ENCODE results near the gene NCOA1.
"Not testable (repeated sequence)": the region's sequence is repeated elsewhere in the genome, so short reads cannot be mapped to it uniquely, and the experiment has no call there.

NCOA1 gene

GRCh38 chr2:24797644-24798043 is 306.6 kb downstream of the NCOA1 start:
- DNase-seq (ENCODE audit: extremely low spot score): no peak
- CTCF ChIA-PET: no interaction called here
- TF ChIP-seq SUZ12 (IDR thresholded peaks at IDR 0.05) (no peak), FOXM1 (IDR thresholded peaks at IDR 0.05; ENCODE audit: borderline replicate concordance) (no peak)
- POLR2A ChIA-PET: no interaction called here

GRCh38 chr2:24800487-24800886 is 309.4 kb downstream of the NCOA1 start:
- CTCF ChIA-PET; POLR2A ChIA-PET; DNase-seq (ENCODE audit: extremely low spot score): not testable (repeated sequence)

- DNase-seq (ENCODE audit: extremely low spot score); POLR2A ChIA-PET; CTCF ChIA-PET: not testable (repeated sequence)
Measured at GRCh38 chr2:24805811-24806660, 315.0 kb downstream of the NCOA1 start.

GRCh38 chr2:24806661-24807036 is 315.6 kb downstream of the NCOA1 start:
- TF ChIP-seq HDGF (IDR thresholded peaks at IDR 0.05; ENCODE audit: borderline replicate concordance): no peak
- no peak for TF ChIP-seq ARNT (IDR thresholded peaks at IDR 0.05)
- TF ChIP-seq FOXK2 (IDR thresholded peaks at IDR 0.05): no peak
- no peak for TF ChIP-seq SUZ12 (IDR thresholded peaks at IDR 0.05)
- TF ChIP-seq FOXM1 (IDR thresholded peaks at IDR 0.05; ENCODE audit: borderline replicate concordance): no peak
- no peak for TF ChIP-seq PKNOX1 (IDR thresholded peaks at IDR 0.05)
- TF ChIP-seq BHLHE40 (IDR thresholded peaks at IDR 0.05; ENCODE audit: borderline replicate concordance): no peak
- no peak for TF ChIP-seq L3MBTL2 (conservative IDR thresholded peaks at IDR 0.05)
- no peak for TF ChIP-seq ZNF384 (IDR thresholded peaks at IDR 0.05)
- no peak for TF ChIP-seq FOXA1 (IDR thresholded peaks at IDR 0.05)
- no peak for TF ChIP-seq TARDBP (IDR thresholded peaks at IDR 0.05)
- TF ChIP-seq ELF4 (IDR thresholded peaks at IDR 0.05): no peak
- no peak for TF ChIP-seq CTBP1 (IDR thresholded peaks at IDR 0.05; ENCODE audit: borderline replicate concordance)
- CTCF ChIA-PET: no interaction called here
- POLR2A ChIA-PET: no interaction called here
- no peak for DNase-seq (ENCODE audit: extremely low spot score)

- ChIA-PET CTCF (interaction anchor here (0.7 kb wide), 1 partner anchor 10 kb away, joined by 4 read pairs; no protein-coding TSS in a partner anchor), POLR2A (no interaction called here)
- TF ChIP-seq SP1 (IDR thresholded peaks at IDR 0.05) (no peak), PKNOX1 (IDR thresholded peaks at IDR 0.05) (no peak), TARDBP (IDR thresholded peaks at IDR 0.05) (no peak), CTBP1 (IDR thresholded peaks at IDR 0.05; ENCODE audit: borderline replicate concordance) (no peak), FOXK2 (IDR thresholded peaks at IDR 0.05) (no peak), BHLHE40 (IDR thresholded peaks at IDR 0.05; ENCODE audit: borderline replicate concordance) (no peak), HDGF (IDR thresholded peaks at IDR 0.05; ENCODE audit: borderline replicate concordance) (no peak), NFRKB (IDR thresholded peaks at IDR 0.05) (no peak)
- DNase-seq (ENCODE audit: extremely low spot score): no peak
Measured at GRCh38 chr2:24809316-24810007, 318.4 kb downstream of the NCOA1 start.

- no peak for DNase-seq (ENCODE audit: extremely low spot score)
- ChIA-PET CTCF (no interaction called here), POLR2A (interaction anchor here (1.2 kb wide), 2 partner anchors 21 to 392 kb away, joined by 3 read pairs; partner anchors contain the start of genes CENPO and PTRHD1)
- TF ChIP-seq TARDBP (IDR thresholded peaks at IDR 0.05) (no peak), SUZ12 (IDR thresholded peaks at IDR 0.05) (no peak), SP1 (IDR thresholded peaks at IDR 0.05) (no peak), FOXM1 (IDR thresholded peaks at IDR 0.05; ENCODE audit: borderline replicate concordance) (no peak), BHLHE40 (IDR thresholded peaks at IDR 0.05; ENCODE audit: borderline replicate concordance) (no peak), CTBP1 (IDR thresholded peaks at IDR 0.05; ENCODE audit: borderline replicate concordance) (no peak), ELF4 (IDR thresholded peaks at IDR 0.05) (no peak), L3MBTL2 (conservative IDR thresholded peaks at IDR 0.05) (no peak), FOXA1 (IDR thresholded peaks at IDR 0.05) (no peak), FOXK2 (IDR thresholded peaks at IDR 0.05) (no peak), NFRKB (IDR thresholded peaks at IDR 0.05) (no peak), ZNF384 (IDR thresholded peaks at IDR 0.05) (no peak), ARNT (IDR thresholded peaks at IDR 0.05) (no peak), PKNOX1 (IDR thresholded peaks at IDR 0.05) (no peak), LEF1 (IDR thresholded peaks at IDR 0.05; ENCODE audit: borderline replicate concordance) (no peak), HDGF (IDR thresholded peaks at IDR 0.05; ENCODE audit: borderline replicate concordance) (no peak)
Measured at GRCh38 chr2:24813691-24814137, 322.7 kb downstream of the NCOA1 start.

- DNase-seq (ENCODE audit: extremely low spot score): no peak
- ChIA-PET CTCF (no interaction called here), POLR2A (no interaction called here)
- no peak for TF ChIP-seq ELF4 (IDR thresholded peaks at IDR 0.05)
- TF ChIP-seq CTBP1 (IDR thresholded peaks at IDR 0.05; ENCODE audit: borderline replicate concordance): no peak
- TF ChIP-seq ZNF384 (IDR thresholded peaks at IDR 0.05): no peak
- no peak for TF ChIP-seq TARDBP (IDR thresholded peaks at IDR 0.05)
- TF ChIP-seq PKNOX1 (IDR thresholded peaks at IDR 0.05): no peak
- TF ChIP-seq FOXA1 (IDR thresholded peaks at IDR 0.05): no peak
- TF ChIP-seq BHLHE40 (IDR thresholded peaks at IDR 0.05; ENCODE audit: borderline replicate concordance): no peak
- no peak for TF ChIP-seq L3MBTL2 (conservative IDR thresholded peaks at IDR 0.05)
Measured at GRCh38 chr2:24814516-24814915, 323.5 kb downstream of the NCOA1 start.

Measured in HEK293T (cell line).